HG03575 (cell line): ENCODE measurements around the gene MNX1.

Experiments
- ATAC-seq: cut with Tn5 transposase; IDR thresholded peaks from one replicate; pipeline ENCODE4 v1.9.1; 2021; ENCODE audit not compliant: unreplicated experiment, insufficient number of reproducible peaks, low FRiP score; ENCODE audit errors: extremely low read depth

Gene MNX1

DNA sequence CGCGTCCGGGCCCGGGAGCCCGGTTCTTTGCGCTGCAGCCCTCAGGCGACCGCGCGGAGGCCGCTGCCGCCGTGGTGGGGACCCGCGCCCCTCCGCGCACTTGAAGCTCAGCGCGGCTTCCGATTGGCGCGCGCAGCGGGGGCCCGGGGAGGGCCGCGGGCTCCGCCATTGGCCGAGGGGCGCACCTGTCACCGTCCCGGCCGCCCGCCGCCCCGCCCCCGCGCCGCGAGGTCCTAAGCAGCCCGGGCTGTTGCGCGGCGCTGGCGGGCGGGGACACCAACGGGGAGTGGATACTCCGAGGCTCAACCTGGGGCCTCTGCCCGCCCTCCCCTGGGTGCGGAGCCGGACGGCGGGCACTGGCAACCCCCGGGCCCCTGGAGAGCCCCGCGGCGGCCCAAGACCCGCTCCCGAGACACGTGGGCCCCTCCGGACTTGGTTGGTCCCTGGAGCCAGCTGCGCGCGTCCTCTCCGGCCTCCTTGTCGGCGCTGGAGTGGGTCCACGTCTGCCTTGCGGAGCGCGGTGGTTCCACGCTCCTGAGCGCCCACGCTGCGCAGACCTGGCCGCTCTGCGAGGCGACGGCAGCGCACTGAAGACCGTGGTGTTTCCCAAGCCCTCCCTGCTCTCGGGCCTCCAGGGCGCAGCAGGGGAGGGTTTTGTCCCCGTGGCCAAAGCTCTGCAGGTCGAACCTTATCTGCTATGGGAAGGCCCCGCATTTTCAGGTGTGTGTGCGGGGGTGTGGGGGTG is at the start of gene MNX1:
TSS of gene MNX1 (minus strand) at position 76 of the 745 bp plus-strand sequence. CDS start 313 bp downstream, outside the sequence.
- ATAC-seq: no peak

DNA sequence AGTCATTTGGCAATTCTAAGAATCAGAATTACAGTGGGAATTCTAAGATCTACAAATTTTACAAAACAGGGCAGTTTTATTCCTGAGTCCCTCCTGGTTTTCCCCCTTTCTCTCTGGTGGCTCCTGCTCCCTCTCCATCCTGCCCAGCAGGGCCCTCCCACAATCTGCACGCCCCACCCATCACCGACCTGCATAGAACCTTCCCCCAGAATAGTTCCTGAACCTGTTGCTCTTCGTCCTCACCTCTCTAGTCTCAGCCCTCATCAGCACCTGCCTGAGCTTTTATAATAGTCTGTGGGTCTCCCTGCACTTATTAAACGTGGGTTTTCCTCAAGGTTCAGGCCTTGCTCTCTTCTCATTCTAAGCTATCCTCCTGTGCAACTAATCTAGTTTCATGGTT is 49.1 kb upstream of the MNX1 start:
- no peak for ATAC-seq

DNA sequence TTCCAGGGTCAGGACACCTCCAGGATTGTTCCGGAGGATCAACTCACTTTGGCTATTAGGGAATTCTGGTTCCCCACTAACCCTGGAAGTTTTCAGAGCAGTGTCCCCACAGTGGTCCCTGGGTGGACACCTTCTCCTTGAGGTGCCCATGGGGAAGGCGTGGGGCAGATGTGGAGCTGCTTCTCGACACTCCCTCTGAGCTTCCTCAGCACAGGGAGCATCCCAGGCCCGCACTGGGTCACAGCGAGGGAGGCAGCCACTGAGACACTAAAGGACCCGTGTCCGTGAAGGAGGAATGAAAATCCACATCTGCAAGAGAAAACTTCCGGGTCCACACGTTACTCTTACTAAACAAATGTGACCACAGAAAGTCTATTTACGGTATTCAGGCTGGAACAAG is 48.2 kb upstream of the MNX1 start:
- ATAC-seq: no peak

DNA sequence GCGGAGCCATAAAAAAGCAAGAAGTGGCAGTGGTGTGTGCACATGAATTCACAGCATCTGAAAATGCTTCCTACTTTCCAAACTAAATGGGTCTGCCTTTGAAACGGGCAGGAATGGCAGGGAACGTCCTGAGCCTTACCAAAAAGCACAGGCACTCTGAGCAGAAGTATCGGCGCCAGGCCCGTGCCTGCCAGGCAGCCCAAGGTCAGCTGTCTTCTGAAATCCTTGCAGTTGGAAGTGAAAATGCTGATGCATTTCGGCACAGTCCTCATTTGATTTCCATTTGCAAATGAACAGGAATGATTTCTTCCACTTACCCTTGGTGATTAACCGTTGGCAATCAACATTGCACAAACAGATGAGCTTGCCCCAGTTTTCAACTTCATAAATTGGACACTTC is 47.6 kb upstream of the MNX1 start:
- ATAC-seq: no peak

DNA sequence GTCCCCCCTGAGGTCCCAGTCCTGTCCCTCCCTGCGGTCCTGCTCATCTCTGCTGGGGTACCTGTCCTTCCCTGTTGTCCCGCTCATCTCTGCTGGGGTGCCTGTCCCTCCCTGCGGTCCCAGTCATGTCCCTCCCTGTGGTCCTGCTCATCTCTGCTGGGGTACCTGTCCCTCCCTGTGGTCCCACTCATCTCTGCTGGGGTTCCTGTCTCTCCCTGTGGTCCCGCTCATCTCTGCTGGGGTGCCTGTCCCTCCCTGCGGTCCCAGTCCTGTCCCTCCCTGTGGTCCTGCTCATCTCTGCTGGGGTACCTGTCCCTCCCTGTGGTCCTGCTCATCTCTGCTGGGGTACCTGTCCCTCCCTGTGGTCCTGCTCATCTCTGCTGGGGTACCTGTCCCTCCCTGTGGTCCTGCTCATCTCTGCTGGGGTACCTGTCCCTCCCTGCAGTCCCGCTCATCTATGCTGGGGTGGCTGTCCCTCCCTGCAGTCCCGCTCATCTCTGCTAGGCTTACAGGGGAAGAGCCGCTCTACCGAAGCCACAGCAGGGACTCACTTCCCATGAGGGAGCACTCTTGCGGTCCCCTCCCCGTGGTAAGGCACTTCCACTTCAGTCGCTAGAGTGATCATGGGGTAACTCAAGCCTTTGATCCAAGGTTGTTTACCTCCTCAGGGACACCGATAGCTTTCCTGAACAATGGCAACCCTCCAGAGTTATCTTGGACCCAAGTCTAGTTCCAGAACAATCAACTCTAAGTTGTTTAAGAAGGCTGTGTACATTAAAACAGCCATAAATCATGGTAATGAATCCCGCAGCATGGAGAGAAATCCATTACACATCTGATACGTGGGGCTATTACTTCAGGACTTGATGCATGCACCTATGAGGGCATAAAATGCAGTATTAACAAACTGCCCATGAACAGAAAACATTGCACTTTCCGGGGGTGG is 46.8 kb upstream of the MNX1 start:
- ATAC-seq: no peak

DNA sequence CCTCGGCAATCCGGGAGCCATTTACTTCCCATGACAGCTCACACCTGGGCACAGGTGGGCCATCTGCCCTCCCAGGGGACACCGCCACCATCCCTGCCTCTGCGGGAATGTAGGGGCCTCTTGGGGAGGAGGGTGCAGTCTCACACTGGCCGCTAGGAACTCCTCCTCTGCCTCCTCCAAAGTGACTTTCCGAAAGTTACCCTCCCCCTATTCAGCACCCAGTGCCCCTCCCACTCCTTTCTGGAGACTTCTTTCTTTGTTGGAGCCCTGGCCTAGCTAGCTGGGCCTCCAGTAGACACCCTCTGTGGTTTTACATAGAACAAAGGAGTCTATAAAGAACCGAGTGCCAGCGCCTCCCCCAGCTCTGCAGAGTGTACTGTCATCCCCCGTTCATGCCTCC is 45.8 kb upstream of the MNX1 start:
- no peak for ATAC-seq

DNA sequence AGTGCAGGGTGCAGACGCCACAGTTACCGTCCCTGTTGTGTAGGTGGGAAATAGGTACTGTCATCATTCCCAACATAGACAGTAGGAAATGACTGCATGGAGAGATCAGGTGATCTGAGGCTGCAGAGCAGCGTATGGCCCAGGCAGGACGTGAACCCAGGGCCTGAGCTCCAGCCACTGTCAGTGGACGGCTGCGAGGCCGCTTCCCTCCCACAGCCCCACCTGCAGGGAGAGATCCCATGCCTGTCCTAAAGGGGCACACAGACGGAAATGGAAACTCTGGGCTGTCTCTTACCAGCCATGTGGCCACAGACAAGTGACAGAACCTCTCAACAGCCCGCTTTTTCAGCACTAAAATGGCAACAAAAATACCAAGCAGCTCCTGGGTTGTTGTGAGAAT is 44.5 kb upstream of the MNX1 start:
- no peak for ATAC-seq

DNA sequence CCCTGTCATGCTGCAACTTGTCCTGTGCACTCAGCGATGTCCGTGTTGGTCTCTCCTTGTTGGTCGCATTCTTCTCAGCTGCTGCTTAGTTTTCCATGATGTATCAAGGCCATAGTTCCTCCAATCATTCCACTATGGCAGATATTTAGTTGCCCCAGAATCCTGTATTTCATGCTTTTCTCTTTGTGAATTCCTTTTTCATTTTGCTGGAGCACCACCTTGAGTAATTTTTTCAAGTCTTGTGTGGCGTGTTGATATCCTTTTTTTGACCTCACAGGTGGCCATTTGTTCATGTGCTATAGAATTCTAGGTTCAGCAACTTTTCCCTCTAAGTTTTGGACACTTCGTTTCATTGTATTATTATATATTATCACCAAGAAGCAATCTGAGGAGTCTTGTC is 42.7 kb upstream of the MNX1 start:
- no peak for ATAC-seq

DNA sequence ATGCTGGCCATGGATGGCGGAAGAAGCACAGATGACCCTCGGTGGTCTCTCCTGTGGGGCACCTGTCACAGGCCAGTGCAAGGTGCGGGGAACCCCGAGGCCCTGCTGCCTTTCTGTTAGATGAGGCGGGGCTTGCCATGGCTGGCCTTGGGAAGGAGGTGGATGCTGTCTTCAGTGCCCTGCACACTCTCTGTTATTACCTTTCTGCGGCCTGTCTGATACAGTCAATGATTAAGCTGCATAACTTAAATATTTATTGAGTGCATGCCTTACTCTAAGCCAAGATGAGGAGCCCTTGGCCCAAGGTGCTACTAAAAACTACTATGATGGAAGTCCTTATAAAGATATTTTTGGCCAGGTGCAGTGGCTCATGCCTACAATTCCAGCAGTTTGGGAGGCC is 36.7 kb upstream of the MNX1 start:
- no peak for ATAC-seq

DNA sequence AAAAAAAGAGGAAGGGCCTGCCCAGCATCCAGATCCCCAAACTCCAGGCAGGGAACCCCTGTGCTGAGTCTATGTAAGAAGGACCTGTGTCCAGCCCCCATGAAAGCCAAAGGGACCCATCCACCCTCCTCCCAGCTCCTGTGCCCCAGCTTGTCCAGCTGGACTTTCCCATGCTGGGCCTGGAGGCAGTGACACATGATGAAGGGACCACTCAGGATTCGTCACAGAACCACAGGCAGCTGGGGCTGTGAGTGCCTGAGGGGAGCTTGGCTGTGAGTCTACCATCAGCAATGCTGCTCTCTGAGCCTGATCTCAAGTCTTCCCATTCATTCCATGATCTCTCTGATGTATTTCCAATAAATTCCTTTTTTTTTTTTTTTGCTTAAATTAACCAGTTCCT is 36.2 kb upstream of the MNX1 start:
- ATAC-seq: no peak

DNA sequence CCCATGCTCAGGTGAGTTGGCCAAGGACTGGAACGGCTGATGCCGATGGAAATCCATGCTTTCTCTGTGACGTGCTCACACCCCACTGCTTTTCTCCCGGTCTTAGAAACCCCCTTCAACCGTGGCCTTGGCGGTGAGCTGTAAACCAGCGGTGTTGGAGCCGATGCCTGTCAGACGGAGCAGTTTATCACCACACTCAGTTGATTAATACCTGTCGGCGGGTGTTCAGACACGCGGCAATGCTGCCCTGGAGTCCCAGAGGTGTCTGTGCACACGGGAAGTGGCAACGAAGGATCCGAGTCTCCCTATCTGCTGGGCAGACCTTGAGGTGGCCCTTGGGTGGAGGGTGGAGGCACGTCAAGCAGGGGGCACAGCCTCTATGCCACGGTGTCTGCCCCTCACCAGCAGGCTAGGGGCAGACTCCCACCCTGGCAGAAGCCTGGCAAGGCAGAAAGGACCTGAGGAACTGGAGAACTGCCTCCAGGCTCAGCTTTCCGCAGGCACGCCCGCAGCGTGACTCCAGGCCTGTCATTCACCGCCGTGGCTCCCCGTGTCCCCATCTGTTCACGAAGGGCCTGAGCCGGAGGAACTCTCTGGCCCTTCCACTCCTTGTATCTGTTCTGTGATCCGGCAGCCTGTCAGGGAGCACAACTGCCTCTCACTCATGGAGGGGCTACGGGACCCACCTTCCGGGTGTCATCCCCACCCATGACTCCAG is 34.6 kb upstream of the MNX1 start:
- ATAC-seq: no peak

DNA sequence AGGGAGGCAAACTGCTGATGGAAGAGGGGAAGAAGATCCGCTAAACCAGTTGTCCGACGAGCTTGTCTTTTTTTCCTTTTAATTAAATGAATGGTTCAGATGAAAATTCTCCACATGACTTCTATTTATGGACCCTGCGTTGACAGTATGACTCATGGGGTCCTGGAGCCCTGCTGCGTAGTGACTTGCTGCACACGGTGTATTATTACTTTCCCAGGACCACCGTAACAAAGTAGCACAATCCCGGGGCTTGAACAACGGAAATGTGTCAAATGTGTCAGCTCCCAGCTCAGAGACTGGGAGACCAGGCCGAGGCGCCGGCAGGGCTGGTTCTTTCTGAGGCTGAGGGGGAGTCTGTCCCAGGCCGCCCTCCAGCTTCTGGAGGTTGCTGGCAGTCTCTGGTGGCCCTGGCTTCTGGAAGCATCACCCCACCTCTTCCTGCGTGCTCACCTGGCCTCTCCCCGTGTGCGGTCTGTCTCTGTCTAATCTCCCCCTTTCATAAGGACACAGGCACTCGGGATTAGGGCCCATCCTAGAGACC is 33.8 kb upstream of the MNX1 start:
- no peak for ATAC-seq

DNA sequence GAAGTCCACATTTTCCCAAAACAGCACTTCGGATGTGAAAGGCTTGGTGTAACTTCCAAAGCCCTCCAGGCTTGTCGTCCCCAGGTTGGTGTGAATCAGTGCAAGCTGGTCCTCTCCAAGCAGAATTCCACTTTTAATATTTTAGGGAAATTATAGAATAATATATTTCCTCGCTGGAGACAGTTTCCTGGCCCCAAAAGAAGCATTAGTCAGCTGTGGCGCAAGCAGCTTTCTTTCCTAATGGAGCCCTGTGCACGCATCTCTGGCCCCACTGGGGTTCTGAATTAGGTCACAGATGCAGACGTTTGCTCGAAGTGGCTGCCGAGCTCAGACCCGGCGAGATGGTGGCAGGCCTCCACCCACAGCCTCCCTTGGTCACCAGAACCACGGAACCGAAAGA is 33.3 kb upstream of the MNX1 start:
- no peak for ATAC-seq

DNA sequence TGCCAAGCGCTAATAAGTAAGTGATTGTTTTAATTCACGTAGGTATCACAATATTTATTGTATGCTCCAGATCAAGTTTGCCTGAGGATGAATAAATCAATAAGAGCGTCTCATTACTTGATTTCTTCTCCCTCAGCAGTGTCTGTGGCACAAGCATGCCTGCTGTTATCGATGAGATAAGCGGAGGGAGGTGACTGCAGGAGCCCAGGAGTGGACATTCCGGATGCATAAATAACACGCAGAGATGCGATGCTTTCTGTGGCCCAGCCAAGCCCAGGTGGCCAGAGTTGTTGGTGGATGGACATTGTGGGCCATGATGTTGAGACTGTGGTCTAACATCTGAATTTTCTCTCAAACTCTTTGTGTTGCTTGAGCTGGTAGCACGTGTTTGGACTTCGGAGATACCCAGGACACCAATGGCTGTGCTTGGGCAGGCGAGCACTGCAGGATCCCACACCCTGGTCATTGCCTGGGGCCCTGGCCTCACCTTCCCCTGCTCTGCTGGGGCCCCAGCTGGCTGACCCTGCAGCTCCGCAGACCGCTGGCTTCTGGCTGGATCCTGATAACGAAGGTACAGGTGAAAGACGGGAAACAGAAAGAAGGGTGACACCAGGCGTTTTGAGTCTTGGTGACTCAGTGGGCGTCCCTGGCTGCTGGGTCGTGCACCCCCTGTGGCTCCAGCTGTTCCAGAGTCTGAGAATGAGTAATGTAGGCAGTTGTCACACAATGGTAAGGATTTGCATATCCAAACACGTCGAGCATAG is 31.2 kb upstream of the MNX1 start:
- no peak for ATAC-seq

DNA sequence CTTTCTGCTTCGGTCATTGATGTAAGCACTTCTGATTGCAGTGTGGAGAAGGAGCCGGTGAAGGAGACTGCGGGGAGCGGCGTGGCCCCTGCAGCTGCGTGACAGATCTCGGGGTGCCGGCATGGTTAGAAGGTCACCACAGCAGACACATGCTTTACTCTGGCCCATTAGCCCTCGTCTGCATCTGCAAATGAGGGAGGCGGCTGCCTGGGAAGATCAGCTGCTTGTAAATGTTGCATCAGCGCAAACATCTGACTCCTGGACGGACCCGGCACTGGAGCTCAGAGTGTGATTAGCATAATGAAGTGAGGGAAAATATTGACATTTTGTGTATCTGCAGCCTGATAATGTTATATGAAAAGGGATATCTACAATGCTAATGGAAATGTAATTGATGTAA is 30.5 kb upstream of the MNX1 start:
- ATAC-seq: no peak

DNA sequence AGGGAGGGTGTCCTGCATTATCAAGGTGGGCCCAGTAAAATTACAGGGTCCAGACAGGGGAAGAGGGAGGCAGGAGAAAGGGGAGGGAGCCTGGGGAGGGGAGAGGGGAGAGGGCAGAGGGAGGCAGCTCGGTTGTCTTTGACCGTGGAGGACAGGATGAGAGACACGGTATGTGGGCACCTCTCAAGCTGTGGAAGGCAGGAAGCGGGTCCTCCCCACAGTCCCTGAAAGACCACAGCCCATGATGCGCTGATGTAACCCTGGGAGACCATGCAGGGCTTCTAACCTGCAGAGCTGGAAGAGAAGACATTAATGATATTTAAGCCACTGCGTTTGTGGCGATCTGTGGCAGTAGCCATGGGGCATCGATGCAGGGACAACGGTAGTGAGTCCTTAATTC is 27.2 kb upstream of the MNX1 start:
- ATAC-seq: no peak

DNA sequence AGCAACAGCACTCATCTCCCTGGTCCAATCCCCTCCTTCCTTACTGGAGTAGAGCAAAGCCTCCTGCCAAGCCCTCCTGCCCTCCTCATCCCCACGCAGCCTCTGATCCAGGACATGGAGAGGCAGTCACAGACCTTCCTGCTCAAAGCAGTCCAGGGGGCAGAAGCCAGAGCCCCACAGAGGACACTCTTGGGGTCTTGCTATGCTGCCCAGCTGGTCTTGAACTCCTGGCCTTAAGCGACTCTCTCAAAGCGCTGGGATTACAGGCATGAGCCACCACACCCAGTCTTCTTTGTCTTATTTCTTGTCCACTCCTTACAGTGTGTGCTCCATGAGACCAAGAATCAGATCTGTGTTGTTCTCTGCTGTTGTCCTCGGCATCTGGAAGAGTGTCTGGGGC is 26.6 kb upstream of the MNX1 start:
- no peak for ATAC-seq

DNA sequence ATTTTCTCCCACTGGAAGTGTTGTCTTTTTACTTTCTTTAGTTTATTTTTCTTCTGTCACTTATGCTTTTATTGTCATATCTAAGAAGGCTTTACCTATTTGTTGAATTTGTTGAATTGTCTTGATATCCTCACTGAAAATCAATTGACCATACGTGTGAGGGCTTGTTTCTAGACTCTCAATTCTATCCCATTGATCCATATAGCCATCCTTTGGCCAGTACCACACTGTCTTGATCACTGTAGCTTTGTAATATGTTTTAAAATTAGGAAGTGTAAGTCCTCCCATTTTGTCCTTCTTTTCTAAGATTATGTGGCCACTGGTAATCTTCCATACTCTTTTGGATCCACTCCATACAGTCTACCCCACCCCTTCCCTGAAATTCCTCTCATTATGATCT is 25.5 kb upstream of the MNX1 start:
- no peak for ATAC-seq

DNA sequence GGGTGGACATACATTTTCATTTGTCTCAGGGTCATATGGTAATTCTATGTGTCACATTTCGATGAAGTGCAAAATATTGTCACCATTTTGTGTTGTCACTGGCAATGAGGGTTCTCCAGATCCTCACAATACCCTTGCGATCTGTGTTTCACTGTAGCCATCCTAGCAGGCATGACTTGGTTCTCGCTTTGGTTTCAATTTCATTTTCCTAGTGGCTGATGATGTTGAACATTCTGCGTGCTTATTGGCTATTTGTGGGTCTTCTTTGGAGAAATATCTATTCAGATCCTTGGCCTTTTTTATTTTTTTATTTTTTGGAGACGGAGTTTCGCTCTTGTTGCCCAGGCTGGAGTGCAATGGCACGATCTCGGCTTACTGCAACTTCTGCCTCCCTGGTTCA is 24.8 kb upstream of the MNX1 start:
- ATAC-seq: no peak
